BJ (cell line): ENCODE results near the gene SLC10A6. TPM values are rescaled to one million over a fixed set of nuclear protein-coding genes. Genes with fewer than 3 reads are reported as not detected.
A peak's percentile ranks its signal among the peaks of the same experiment; 100 is the strongest.

Source experiments
- CTCF ChIA-PET: fragments of 350-600 bp; formaldehyde crosslinking; extraction: SDS; loops from one replicate; lab custom pipeline; 2021; ENCODE audit warnings: antibody characterized with exemption, inconsistent platforms; lab: Yijun Ruan, JAX
- POLR2A ChIA-PET: fragments of 300-600 bp; sonication (Branson Sonifier 250); formaldehyde crosslinking; extraction: SDS; loops from one replicate; lab custom pipeline; 2021; ENCODE audit warnings: antibody characterized with exemption; lab: Charles Lee
- DNase-seq: peaks from one replicate; pipeline ENCODE4 v3.0.0-alpha.2; 2011; ENCODE audit warnings: low read depth
- H3K27me3 ChIP-seq: 2 replicates; pipeline ENCODE4 v1.6.0; 2011; ENCODE audit warnings: low read length; ENCODE audit not compliant: control insufficient read depth, insufficient read depth
- H3K36me3 ChIP-seq: 2 replicates; pipeline ENCODE4 v1.5.1; 2011; ENCODE audit warnings: low read length; ENCODE audit not compliant: control insufficient read depth, insufficient read depth
- H3K4me3 ChIP-seq: 2 replicates; pipeline ENCODE4 v1.5.1; 2011; ENCODE audit warnings: low read depth, mild to moderate bottlenecking, control low read depth, low read length
- CTCF ChIP-seq: IDR thresholded peaks from 2 replicates; pipeline ENCODE4 v1.5.1; 2011; ENCODE audit warnings: low read depth, mild to moderate bottlenecking, control low read depth, inconsistent platforms, low read length, moderate library complexity; ENCODE audit not compliant: insufficient read depth
- polyA plus RNA-seq: library from polyadenylated mRNA; depleted of rRNA; stranded (reverse); fragments of >200 nt; gene quantifications from 2 replicates; pipeline ENCODE4 v1.2.3, GENCODE V29; 2011

The SLC10A6 gene
- polyA plus RNA-seq, 1 experiment: 0.72 TPM

- no peak overlapping the region for H3K4me3 ChIP-seq
- peaks cover 3% of the 10 kb centered on the region; the same call in 1 of the 2 replicates for H3K36me3 ChIP-seq
- TF ChIP-seq CTCF: peak; percentile 11; the same call in 1 of the 2 replicates
- no peak for DNase-seq
- no peaks in the 10 kb centered on the region for H3K27me3 ChIP-seq
- CTCF ChIA-PET: no interaction called here
- POLR2A ChIA-PET: no interaction called here
Observed at GRCh38 chr4:86818841-86819240, 30.3 kb downstream of the SLC10A6 start.

- no peak for TF ChIP-seq CTCF
- DNase-seq: no peak
- no peak overlapping the region for H3K4me3 ChIP-seq
- H3K27me3 ChIP-seq: no peaks in the 10 kb centered on the region
- ChIA-PET POLR2A (interaction anchor here (0.6 to 1.4 kb wide), 3 partner anchors 14 to 786 kb away, joined by 3 to 5 read pairs (median 4); no protein-coding TSS in a partner anchor), CTCF (interaction anchor here (1.0 kb wide), 1 partner anchor 17 kb away, joined by 3 read pairs; no protein-coding TSS in a partner anchor)
- H3K36me3 ChIP-seq: peaks cover 3% of the 10 kb centered on the region; the same call in 1 of the 2 replicates
Observed at GRCh38 chr4:86818211-86818610, 31.0 kb downstream of the SLC10A6 start.

GRCh38 chr4:86816501-86817273 is 32.5 kb downstream of the SLC10A6 start:
- peak; percentile 61 for DNase-seq
- TF ChIP-seq CTCF: no peak
- Histone ChIP-seq H3K4me3 (no peak overlapping the region), H3K27me3 (no peaks in the 10 kb centered on the region), H3K36me3 (peaks cover 6% of the 10 kb centered on the region)
- POLR2A ChIA-PET: interaction anchor here (0.7 to 1.1 kb wide), 2 partner anchors 15 to 31 kb away, joined by 3 read pairs; no protein-coding TSS in a partner anchor
- CTCF ChIA-PET: interaction anchor here (1.0 to 2.7 kb wide), 4 partner anchors 10 to 321 kb away, joined by 3 to 9 read pairs (median 4); no protein-coding TSS in a partner anchor

- Histone ChIP-seq H3K27me3 (no peaks in the 10 kb centered on the region), H3K36me3 (peaks cover 10% of the 10 kb centered on the region), H3K4me3 (no peak overlapping the region)
- ChIA-PET POLR2A (no interaction called here), CTCF (interaction anchor here (1.0 to 2.7 kb wide), 3 partner anchors 13 to 320 kb away, joined by 3 to 9 read pairs (median 4); no protein-coding TSS in a partner anchor)
- DNase-seq: no peak
- TF ChIP-seq CTCF: no peak
Observed at GRCh38 chr4:86815653-86816052, 33.5 kb downstream of the SLC10A6 start.

- TF ChIP-seq CTCF: no peak
- ChIA-PET CTCF (no interaction called here), POLR2A (no interaction called here)
- Histone ChIP-seq H3K36me3 (peaks cover 14% of the 10 kb centered on the region), H3K27me3 (no peaks in the 10 kb centered on the region), H3K4me3 (no peak overlapping the region)
- no peak for DNase-seq
Observed at GRCh38 chr4:86810847-86811246, 38.3 kb downstream of the SLC10A6 start.
